ENCODE measurements around the gene VPS54. TPM values are rescaled to one million over a fixed set of nuclear protein-coding genes. Genes with fewer than 3 reads are reported as not detected.

VPS54 gene
- total RNA-seq, 1 donor from 2014 or later = 28.2 TPM

DNA sequence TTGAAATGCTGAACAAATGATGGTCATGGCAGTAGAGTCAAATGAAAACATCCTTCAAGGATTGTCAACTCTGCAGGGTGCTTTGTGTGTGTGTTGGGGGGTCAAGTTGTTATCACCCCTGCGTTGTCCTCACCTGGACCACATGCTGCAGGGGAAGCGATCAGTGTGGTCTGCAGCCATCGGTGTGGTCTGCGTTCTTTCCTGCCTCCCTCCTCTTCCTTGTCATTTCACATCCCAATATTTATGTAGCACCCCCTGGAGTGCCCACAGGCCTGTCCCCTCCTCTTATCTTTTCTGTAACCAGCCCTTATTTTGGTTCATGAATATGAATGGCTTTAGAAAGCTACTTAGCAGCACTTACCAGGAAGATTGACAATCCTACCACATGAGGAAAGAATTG lies 138.6 kb downstream of the VPS54 start:
- Mint-ChIP-seq H3K36me3 (ENCODE audit: insufficient read depth) (peaks cover 27% of the 10 kb centered on the region), H3K27ac (no peak overlapping the region), H3K4me1 (ENCODE audit: low read depth) (peaks cover 11% of the 10 kb centered on the region), H3K9me3 (ENCODE audit: low read depth) (no peaks in the 10 kb centered on the region), H3K27me3 (no peaks in the 10 kb centered on the region), H3K4me3 (ENCODE audit: low read depth) (no peak overlapping the region)
- DNase-seq (ENCODE audit: low spot score, unreplicated experiment) = no peak
- TF ChIP-seq, protein P1, sequence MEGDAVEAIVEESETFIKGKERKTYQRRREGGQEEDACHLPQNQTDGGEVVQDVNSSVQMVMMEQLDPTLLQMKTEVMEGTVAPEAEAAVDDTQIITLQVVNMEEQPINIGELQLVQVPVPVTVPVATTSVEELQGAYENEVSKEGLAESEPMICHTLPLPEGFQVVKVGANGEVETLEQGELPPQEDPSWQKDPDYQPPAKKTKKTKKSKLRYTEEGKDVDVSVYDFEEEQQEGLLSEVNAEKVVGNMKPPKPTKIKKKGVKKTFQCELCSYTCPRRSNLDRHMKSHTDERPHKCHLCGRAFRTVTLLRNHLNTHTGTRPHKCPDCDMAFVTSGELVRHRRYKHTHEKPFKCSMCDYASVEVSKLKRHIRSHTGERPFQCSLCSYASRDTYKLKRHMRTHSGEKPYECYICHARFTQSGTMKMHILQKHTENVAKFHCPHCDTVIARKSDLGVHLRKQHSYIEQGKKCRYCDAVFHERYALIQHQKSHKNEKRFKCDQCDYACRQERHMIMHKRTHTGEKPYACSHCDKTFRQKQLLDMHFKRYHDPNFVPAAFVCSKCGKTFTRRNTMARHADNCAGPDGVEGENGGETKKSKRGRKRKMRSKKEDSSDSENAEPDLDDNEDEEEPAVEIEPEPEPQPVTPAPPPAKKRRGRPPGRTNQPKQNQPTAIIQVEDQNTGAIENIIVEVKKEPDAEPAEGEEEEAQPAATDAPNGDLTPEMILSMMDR (IDR thresholded peaks at IDR 0.05; ENCODE audit: unreplicated experiment) = no peak

DNA sequence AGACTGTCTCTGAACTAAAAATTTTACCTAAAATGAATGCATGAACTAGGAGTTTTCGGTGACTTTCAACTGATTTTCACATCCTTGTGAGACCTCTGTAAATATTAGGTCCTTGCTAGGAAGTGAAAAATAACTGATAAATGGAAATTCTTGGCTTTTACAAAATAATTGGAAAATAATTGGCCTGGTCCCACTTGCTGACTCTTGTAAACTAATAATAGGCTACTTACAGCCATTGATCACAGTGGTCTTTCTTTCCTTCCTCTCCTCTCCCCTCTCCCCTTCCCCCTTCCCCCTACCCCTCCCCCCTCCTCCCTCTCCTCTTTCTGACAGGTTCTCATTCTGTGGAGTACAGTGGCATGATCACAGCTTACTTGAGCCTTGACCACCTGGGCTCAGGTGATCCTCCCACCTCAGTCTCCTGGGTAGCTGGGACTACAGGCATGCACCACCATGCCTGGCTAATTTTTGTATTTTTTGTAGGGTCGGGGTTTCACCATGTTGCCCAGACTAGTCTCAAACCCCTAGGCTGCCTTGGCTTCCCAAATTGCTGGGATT lies 139.3 kb downstream of the VPS54 start:
- Mint-ChIP-seq H3K27me3 (no peaks in the 10 kb centered on the region), H3K4me1 (ENCODE audit: low read depth) (peaks cover 11% of the 10 kb centered on the region), H3K9me3 (ENCODE audit: low read depth) (no peaks in the 10 kb centered on the region), H3K27ac (no peak overlapping the region), H3K36me3 (ENCODE audit: insufficient read depth) (peaks cover 29% of the 10 kb centered on the region), H3K4me3 (ENCODE audit: low read depth) (no peak overlapping the region)
- DNase-seq (ENCODE audit: low spot score, unreplicated experiment) = no peak
- TF ChIP-seq, protein P1 (IDR thresholded peaks at IDR 0.05; ENCODE audit: unreplicated experiment) = no peak

DNA sequence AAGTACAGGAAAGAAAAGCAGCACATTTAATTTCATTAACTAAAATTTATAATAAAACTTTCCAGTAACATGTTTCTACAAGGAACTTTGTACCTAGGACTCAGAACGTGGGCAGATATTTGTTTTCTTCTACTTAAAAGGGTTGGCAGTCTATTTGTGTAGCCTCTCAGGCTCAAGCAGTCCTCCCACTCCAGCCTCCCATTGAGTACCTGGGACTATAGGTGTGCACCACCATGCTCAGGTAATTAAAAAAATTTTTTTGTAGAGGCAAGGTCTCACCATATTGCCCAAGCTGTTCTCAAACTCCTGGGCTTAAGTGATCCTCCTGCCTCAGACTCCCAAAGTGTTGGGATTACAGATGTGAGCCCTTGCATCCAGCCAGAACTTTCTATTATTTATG lies 140.7 kb downstream of the VPS54 start:
- TF ChIP-seq, protein P1 (IDR thresholded peaks at IDR 0.05; ENCODE audit: unreplicated experiment) = no peak
- Mint-ChIP-seq H3K4me1 (ENCODE audit: low read depth) (peaks cover 8% of the 10 kb centered on the region), H3K36me3 (ENCODE audit: insufficient read depth) (peaks cover 33% of the 10 kb centered on the region), H3K9me3 (ENCODE audit: low read depth) (peaks cover 6% of the 10 kb centered on the region), H3K4me3 (ENCODE audit: low read depth) (no peak overlapping the region), H3K27me3 (no peaks in the 10 kb centered on the region), H3K27ac (no peak overlapping the region)
- DNase-seq (ENCODE audit: low spot score, unreplicated experiment) = no peak

DNA sequence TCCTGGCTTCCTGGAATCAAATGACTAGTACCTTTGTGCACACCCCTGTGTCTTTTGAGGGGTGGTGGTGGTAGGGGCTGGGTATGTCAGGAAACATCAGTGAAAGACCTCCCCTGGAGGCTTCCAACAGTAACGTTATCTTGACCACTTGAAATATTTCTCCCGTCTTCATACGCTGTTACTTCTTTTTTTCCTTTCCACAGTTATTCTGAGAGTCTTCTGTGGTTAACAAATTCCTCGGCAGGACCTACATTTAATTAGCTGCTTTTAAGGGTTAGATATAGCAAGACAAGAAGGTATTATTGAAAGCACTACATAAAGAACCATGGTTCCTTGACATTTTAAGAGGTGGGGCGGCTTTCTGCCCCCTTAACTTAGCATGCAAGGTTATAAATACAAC lies 142.9 kb downstream of the VPS54 start:
- Mint-ChIP-seq H3K4me1 (ENCODE audit: low read depth) (peaks cover 8% of the 10 kb centered on the region), H3K27ac (no peak overlapping the region), H3K27me3 (no peaks in the 10 kb centered on the region), H3K4me3 (ENCODE audit: low read depth) (no peak overlapping the region), H3K36me3 (ENCODE audit: insufficient read depth) (peaks cover 35% of the 10 kb centered on the region), H3K9me3 (ENCODE audit: low read depth) (peaks cover 9% of the 10 kb centered on the region)
- DNase-seq (ENCODE audit: low spot score, unreplicated experiment) = no peak
- TF ChIP-seq, protein P1 (IDR thresholded peaks at IDR 0.05; ENCODE audit: unreplicated experiment) = no peak

DNA sequence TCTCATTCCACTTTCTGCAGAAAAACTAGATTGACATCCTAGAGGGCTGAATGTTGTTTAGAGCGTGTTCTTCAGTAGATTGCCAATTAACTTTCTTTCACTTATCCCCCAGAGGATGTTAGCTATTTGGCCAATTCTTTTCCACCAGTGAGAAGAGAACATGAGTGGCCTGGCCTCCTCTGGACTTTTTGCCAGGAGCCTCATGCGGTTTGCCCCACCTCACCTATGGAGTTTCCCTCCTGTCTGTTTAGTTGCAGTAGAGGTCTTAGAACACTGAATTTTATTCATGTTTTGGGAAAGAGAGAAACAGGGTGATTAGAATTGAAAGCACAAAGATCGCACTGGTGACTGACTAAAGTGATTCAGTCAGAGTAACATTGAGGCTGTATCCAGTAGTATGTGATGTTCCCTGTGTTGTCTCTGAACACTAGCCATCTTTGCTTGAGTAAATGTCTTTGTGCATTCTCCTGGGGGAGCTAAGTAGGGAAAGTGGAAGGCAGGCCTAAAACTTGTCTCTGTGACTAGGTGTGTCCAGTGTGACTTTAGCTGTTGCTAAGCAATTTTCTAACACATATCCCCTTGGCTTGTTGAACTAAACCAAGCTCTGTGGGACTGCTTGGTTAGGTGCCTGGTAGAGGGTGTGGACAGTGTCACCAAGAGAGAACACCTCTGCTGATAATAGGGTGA lies 143.5 kb downstream of the VPS54 start:
- TF ChIP-seq, protein P1 (IDR thresholded peaks at IDR 0.05; ENCODE audit: unreplicated experiment) = no peak
- H3K36me3 Mint-ChIP-seq (ENCODE audit: insufficient read depth) = peaks cover 36% of the 10 kb centered on the region

More for the DNA sequence above, 143.5 kb downstream of the VPS54 start:
- no peak for DNase-seq (ENCODE audit: low spot score, unreplicated experiment)
- no peaks in the 10 kb centered on the region for H3K27me3 Mint-ChIP-seq
- peak overlapping the region; percentile 14 for H3K27ac Mint-ChIP-seq
- no peak overlapping the region for H3K4me3 Mint-ChIP-seq (ENCODE audit: low read depth)
- H3K9me3 Mint-ChIP-seq (ENCODE audit: low read depth) = peaks cover 9% of the 10 kb centered on the region
- peaks cover 5% of the 10 kb centered on the region for H3K4me1 Mint-ChIP-seq (ENCODE audit: low read depth)
